Right hindlimb (tissue), 1 donor: ENCODE results near the gene PRRT4.

Experiments
- DNase-seq: peaks from one replicate; pipeline ENCODE4 v3.0.0-alpha.2; 2018

The PRRT4 gene

GRCh38 chr7:128361411-128362379 is at the start of gene PRRT4:
Gene PRRT4 (minus strand): TSS chr7:128361690.
- peak; percentile 49 for DNase-seq

- DNase-seq: no peak
Observed at GRCh38 chr7:128410451-128410753, 48.9 kb upstream of the PRRT4 start.

GRCh38 chr7:128409596-128410450 is 48.3 kb upstream of the PRRT4 start, which contains the start of gene IMPDH1:
Gene IMPDH1 (minus strand): TSS chr7:128409982. CDS start chr7:128409901, 81 bp downstream.
- peak; percentile 90 for DNase-seq

GRCh38 chr7:128408709-128409595 is 47.5 kb upstream of the PRRT4 start:
- DNase-seq: no peak

GRCh38 chr7:128407751-128408708 is 46.5 kb upstream of the PRRT4 start:
- DNase-seq: no peak

GRCh38 chr7:128407233-128407589 is 45.7 kb upstream of the PRRT4 start:
- DNase-seq: no peak

- no peak for DNase-seq
Observed at GRCh38 chr7:128406314-128407232, 45.1 kb upstream of the PRRT4 start.

- DNase-seq: peak; percentile 59
Observed at GRCh38 chr7:128405471-128406313, 44.2 kb upstream of the PRRT4 start.

GRCh38 chr7:128404886-128405470 is 43.5 kb upstream of the PRRT4 start:
- no peak for DNase-seq

GRCh38 chr7:128404143-128404681 is 42.7 kb upstream of the PRRT4 start:
- no peak for DNase-seq

- DNase-seq: no peak
Observed at GRCh38 chr7:128403676-128404075, 42.2 kb upstream of the PRRT4 start.

- no peak for DNase-seq
Observed at GRCh38 chr7:128402356-128402755, 40.9 kb upstream of the PRRT4 start.

GRCh38 chr7:128400566-128400965 is 39.1 kb upstream of the PRRT4 start:
- DNase-seq: no peak

- DNase-seq: no peak
Observed at GRCh38 chr7:128399991-128400390, 38.5 kb upstream of the PRRT4 start.

- no peak for DNase-seq
Observed at GRCh38 chr7:128398841-128399135, 37.3 kb upstream of the PRRT4 start.

GRCh38 chr7:128398016-128398840 is 36.7 kb upstream of the PRRT4 start:
- DNase-seq: peak; percentile 58

GRCh38 chr7:128396357-128396756 is 34.9 kb upstream of the PRRT4 start:
- no peak for DNase-seq

- DNase-seq: no peak
Observed at GRCh38 chr7:128395748-128396147, 34.3 kb upstream of the PRRT4 start.
